HL-60 (cell line): ENCODE results near the gene LST1.

Experiments used
- GABPA ChIP-seq: IDR thresholded peaks from 2 replicates; pipeline ENCODE4 v1.6.1; 2012; ENCODE audit warnings: low read depth
- POLR2AphosphoS5 ChIP-seq: IDR thresholded peaks from 2 replicates; pipeline ENCODE4 v1.6.1; 2012; ENCODE audit warnings: low read depth
- SPI1 ChIP-seq: IDR thresholded peaks from 2 replicates; pipeline ENCODE4 v1.6.1; 2012; ENCODE audit warnings: low read depth, mild to moderate bottlenecking, borderline replicate concordance
- TF ChIP-seq, protein P1 (sequence below): IDR thresholded peaks from one replicate; pipeline ENCODE4 v1.5.1; 2011; ENCODE audit warnings: low read length, control low read depth, inconsistent platforms; ENCODE audit not compliant: insufficient read depth
- TF ChIP-seq, protein P2 (sequence below): IDR thresholded peaks from 2 replicates; pipeline ENCODE4 v1.6.1; 2012; ENCODE audit warnings: low read depth; ENCODE audit not compliant: insufficient replicate concordance

DNA sequence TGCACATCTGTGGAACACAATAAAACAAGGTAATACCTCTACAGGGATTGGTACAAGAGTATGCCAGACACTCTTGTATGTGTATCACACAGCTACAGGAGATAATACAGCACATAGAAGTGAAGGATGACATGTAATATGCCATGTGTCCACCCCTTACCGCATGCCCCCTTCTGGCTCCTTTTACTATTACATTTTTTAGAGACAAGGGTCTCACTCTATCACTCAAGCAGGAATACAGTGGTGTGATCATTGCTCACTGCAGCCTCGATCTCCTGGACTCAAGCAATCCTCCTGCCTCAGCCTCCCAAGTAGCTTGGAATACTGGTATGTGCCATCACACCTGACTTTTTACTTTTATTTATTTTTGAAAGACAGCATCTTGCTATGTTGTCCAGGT is 10.9 kb downstream of the LST1 start:
- TF ChIP-seq, protein P1, sequence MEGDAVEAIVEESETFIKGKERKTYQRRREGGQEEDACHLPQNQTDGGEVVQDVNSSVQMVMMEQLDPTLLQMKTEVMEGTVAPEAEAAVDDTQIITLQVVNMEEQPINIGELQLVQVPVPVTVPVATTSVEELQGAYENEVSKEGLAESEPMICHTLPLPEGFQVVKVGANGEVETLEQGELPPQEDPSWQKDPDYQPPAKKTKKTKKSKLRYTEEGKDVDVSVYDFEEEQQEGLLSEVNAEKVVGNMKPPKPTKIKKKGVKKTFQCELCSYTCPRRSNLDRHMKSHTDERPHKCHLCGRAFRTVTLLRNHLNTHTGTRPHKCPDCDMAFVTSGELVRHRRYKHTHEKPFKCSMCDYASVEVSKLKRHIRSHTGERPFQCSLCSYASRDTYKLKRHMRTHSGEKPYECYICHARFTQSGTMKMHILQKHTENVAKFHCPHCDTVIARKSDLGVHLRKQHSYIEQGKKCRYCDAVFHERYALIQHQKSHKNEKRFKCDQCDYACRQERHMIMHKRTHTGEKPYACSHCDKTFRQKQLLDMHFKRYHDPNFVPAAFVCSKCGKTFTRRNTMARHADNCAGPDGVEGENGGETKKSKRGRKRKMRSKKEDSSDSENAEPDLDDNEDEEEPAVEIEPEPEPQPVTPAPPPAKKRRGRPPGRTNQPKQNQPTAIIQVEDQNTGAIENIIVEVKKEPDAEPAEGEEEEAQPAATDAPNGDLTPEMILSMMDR: peak; percentile 21
- TF ChIP-seq GABPA: no peak
- TF ChIP-seq, protein P2, sequence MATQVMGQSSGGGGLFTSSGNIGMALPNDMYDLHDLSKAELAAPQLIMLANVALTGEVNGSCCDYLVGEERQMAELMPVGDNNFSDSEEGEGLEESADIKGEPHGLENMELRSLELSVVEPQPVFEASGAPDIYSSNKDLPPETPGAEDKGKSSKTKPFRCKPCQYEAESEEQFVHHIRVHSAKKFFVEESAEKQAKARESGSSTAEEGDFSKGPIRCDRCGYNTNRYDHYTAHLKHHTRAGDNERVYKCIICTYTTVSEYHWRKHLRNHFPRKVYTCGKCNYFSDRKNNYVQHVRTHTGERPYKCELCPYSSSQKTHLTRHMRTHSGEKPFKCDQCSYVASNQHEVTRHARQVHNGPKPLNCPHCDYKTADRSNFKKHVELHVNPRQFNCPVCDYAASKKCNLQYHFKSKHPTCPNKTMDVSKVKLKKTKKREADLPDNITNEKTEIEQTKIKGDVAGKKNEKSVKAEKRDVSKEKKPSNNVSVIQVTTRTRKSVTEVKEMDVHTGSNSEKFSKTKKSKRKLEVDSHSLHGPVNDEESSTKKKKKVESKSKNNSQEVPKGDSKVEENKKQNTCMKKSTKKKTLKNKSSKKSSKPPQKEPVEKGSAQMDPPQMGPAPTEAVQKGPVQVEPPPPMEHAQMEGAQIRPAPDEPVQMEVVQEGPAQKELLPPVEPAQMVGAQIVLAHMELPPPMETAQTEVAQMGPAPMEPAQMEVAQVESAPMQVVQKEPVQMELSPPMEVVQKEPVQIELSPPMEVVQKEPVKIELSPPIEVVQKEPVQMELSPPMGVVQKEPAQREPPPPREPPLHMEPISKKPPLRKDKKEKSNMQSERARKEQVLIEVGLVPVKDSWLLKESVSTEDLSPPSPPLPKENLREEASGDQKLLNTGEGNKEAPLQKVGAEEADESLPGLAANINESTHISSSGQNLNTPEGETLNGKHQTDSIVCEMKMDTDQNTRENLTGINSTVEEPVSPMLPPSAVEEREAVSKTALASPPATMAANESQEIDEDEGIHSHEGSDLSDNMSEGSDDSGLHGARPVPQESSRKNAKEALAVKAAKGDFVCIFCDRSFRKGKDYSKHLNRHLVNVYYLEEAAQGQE: no peak
- no peak for TF ChIP-seq POLR2AphosphoS5
- no peak for TF ChIP-seq SPI1
